ENCODE data around the gene CEP152.
A peak's percentile ranks its signal among the peaks of the same experiment; 100 is the strongest.

The CEP152 gene

GRCh38 chr15:48811325-48811958, 573 bp upstream of the CEP152 start:
- H3K4ac ChIP-seq (ENCODE audit: low read depth, low read length): no peak overlapping the region
- no peak overlapping the region for H2BK5ac ChIP-seq (ENCODE audit: low read depth, low read length, poor library complexity)
- no peak overlapping the region for H3K27ac ChIP-seq (ENCODE audit: low read depth, low read length)
- H3K79me2 ChIP-seq (ENCODE audit: control insufficient read depth, insufficient read depth, low read length, poor library complexity): no peaks in the 10 kb centered on the region
- H3K4me1 ChIP-seq (ENCODE audit: control insufficient read depth in 1 of 2, insufficient read depth in 2 of 2, low read length in 2 of 2): no peaks in the 10 kb centered on the region
- peak overlapping the region; percentile 85 for H3K4me2 ChIP-seq (ENCODE audit: low read length)
- no peak overlapping the region for H3K23ac ChIP-seq (ENCODE audit: low read length)
- no peak overlapping the region for H4K8ac ChIP-seq (ENCODE audit: low read depth, low read length)
- no peak overlapping the region for H4K91ac ChIP-seq (ENCODE audit: low read depth, low read length)
- H3K18ac ChIP-seq (ENCODE audit: low read length): no peak overlapping the region
- no peak overlapping the region for H4K12ac ChIP-seq (ENCODE audit: low read depth, low read length)
- no peak for DNase-seq
- H3K9ac ChIP-seq (ENCODE audit: low read length): peak overlapping the region; percentile 31
- H2AFZ ChIP-seq (ENCODE audit: insufficient read depth, low read length, poor library complexity): peak overlapping the region; percentile 68
- no peak overlapping the region for H2BK12ac ChIP-seq (ENCODE audit: low read length)
- H2AK5ac ChIP-seq (ENCODE audit: low read length): no peak overlapping the region
- peaks cover 3% of the 10 kb centered on the region for H3K79me1 ChIP-seq (ENCODE audit: low read length)
- WGBS (ENCODE audit: extremely low coverage, insufficient coverage, insufficient read length): no CpG with 5 or more reads among the region's 25 CpGs
- no peak overlapping the region for H2BK120ac ChIP-seq (ENCODE audit: insufficient read depth, low read length, poor library complexity)
- H3K4me3 ChIP-seq (ENCODE audit: low read depth, low read length): peak overlapping the region; percentile 79
- H3K36me3 ChIP-seq (ENCODE audit: control insufficient read depth in 1 of 2, insufficient read depth in 2 of 2, low read length in 2 of 2): no peaks in the 10 kb centered on the region
- no peaks in the 10 kb centered on the region for H3K9me3 ChIP-seq (ENCODE audit: insufficient read depth, low read depth, low read length)
- H3K14ac ChIP-seq (ENCODE audit: low read length): no peak overlapping the region
- no peaks in the 10 kb centered on the region for H3K27me3 ChIP-seq (ENCODE audit: insufficient read depth, low read length)

GRCh38 chr15:48806151-48806550, 4.7 kb downstream of the CEP152 start:
- Histone ChIP-seq H3K4me3 (ENCODE audit: low read depth, low read length) (no peak overlapping the region), H3K79me2 (ENCODE audit: control insufficient read depth, insufficient read depth, low read length, poor library complexity) (no peaks in the 10 kb centered on the region), H3K14ac (ENCODE audit: low read length) (no peak overlapping the region), H3K27me3 (ENCODE audit: insufficient read depth, low read length) (no peaks in the 10 kb centered on the region), H3K27ac (ENCODE audit: low read depth, low read length) (no peak overlapping the region), H2AK5ac (ENCODE audit: low read length) (no peak overlapping the region), H3K18ac (ENCODE audit: low read length) (no peak overlapping the region), H3K4ac (ENCODE audit: low read depth, low read length) (no peak overlapping the region), H3K4me1 (ENCODE audit: control insufficient read depth in 1 of 2, insufficient read depth in 2 of 2, low read length in 2 of 2) (no peaks in the 10 kb centered on the region), H4K8ac (ENCODE audit: low read depth, low read length) (no peak overlapping the region), H4K91ac (ENCODE audit: low read depth, low read length) (no peak overlapping the region), H2BK5ac (ENCODE audit: low read depth, low read length, poor library complexity) (no peak overlapping the region), H3K23ac (ENCODE audit: low read length) (no peak overlapping the region), H3K9me3 (ENCODE audit: insufficient read depth, low read depth, low read length) (no peaks in the 10 kb centered on the region), H3K79me1 (ENCODE audit: low read length) (peaks cover 3% of the 10 kb centered on the region), H4K12ac (ENCODE audit: low read depth, low read length) (no peak overlapping the region), H2BK120ac (ENCODE audit: insufficient read depth, low read length, poor library complexity) (no peak overlapping the region), H3K4me2 (ENCODE audit: low read length) (no peak overlapping the region), H3K36me3 (ENCODE audit: control insufficient read depth in 1 of 2, insufficient read depth in 2 of 2, low read length in 2 of 2) (peaks cover 0 to 2% of the 10 kb centered on the region in 2 experiments), H2BK12ac (ENCODE audit: low read length) (no peak overlapping the region), H3K9ac (ENCODE audit: low read length) (no peak overlapping the region), H2AFZ (ENCODE audit: insufficient read depth, low read length, poor library complexity) (no peak overlapping the region)
- DNase-seq: no peak
- no CpG with 5 or more reads among the region's 2 CpGs for WGBS (ENCODE audit: extremely low coverage, insufficient coverage, insufficient read length)

DNA sequence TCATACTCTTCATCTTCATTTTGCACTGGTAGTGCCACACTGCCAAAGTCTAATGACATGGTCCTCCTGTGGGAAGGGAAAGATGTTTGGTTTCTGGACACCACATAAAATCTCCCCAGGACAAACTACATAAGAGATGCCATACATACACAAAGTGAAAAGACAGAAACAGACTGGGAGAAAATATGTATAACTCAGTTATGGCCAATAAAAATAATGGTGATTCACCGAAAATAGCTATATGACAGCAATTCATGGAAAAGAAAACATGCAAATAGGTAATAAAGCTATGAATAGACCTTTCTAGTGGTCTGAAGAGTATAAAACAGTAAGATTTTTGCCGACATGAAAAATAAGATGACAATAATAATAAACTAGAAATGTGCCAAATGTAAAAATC, 5.3 kb downstream of the CEP152 start:
- H3K27ac ChIP-seq (ENCODE audit: low read depth, low read length): no peak overlapping the region
- H2AK5ac ChIP-seq (ENCODE audit: low read length): no peak overlapping the region
- no peak overlapping the region for H3K4me2 ChIP-seq (ENCODE audit: low read length)
- H3K14ac ChIP-seq (ENCODE audit: low read length): no peak overlapping the region
- peaks cover 0 to 2% of the 10 kb centered on the region in 2 experiments for H3K36me3 ChIP-seq (ENCODE audit: control insufficient read depth in 1 of 2, insufficient read depth in 2 of 2, low read length in 2 of 2)
- H3K4me1 ChIP-seq (ENCODE audit: control insufficient read depth in 1 of 2, insufficient read depth in 2 of 2, low read length in 2 of 2): no peaks in the 10 kb centered on the region
- H2BK5ac ChIP-seq (ENCODE audit: low read depth, low read length, poor library complexity): no peak overlapping the region
- H3K79me2 ChIP-seq (ENCODE audit: control insufficient read depth, insufficient read depth, low read length, poor library complexity): no peaks in the 10 kb centered on the region
- no peak overlapping the region for H4K8ac ChIP-seq (ENCODE audit: low read depth, low read length)
- H3K79me1 ChIP-seq (ENCODE audit: low read length): peaks cover 1% of the 10 kb centered on the region
- no CpG with 5 or more reads among the region's 2 CpGs for WGBS (ENCODE audit: extremely low coverage, insufficient coverage, insufficient read length)
- H3K23ac ChIP-seq (ENCODE audit: low read length): no peak overlapping the region
- H2AFZ ChIP-seq (ENCODE audit: insufficient read depth, low read length, poor library complexity): no peak overlapping the region
- no peak overlapping the region for H2BK120ac ChIP-seq (ENCODE audit: insufficient read depth, low read length, poor library complexity)
- no peaks in the 10 kb centered on the region for H3K9me3 ChIP-seq (ENCODE audit: insufficient read depth, low read depth, low read length)
- no peak overlapping the region for H3K9ac ChIP-seq (ENCODE audit: low read length)
- no peak for DNase-seq
- no peaks in the 10 kb centered on the region for H3K27me3 ChIP-seq (ENCODE audit: insufficient read depth, low read length)
- H4K12ac ChIP-seq (ENCODE audit: low read depth, low read length): no peak overlapping the region
- H3K18ac ChIP-seq (ENCODE audit: low read length): no peak overlapping the region
- H3K4ac ChIP-seq (ENCODE audit: low read depth, low read length): no peak overlapping the region
- H4K91ac ChIP-seq (ENCODE audit: low read depth, low read length): no peak overlapping the region
- no peak overlapping the region for H3K4me3 ChIP-seq (ENCODE audit: low read depth, low read length)
- no peak overlapping the region for H2BK12ac ChIP-seq (ENCODE audit: low read length)

- Histone ChIP-seq H3K23ac (ENCODE audit: low read length) (no peak overlapping the region), H3K4me3 (ENCODE audit: low read depth, low read length) (no peak overlapping the region), H2AFZ (ENCODE audit: insufficient read depth, low read length, poor library complexity) (no peak overlapping the region), H4K12ac (ENCODE audit: low read depth, low read length) (no peak overlapping the region), H2BK120ac (ENCODE audit: insufficient read depth, low read length, poor library complexity) (no peak overlapping the region), H2BK5ac (ENCODE audit: low read depth, low read length, poor library complexity) (no peak overlapping the region), H3K18ac (ENCODE audit: low read length) (no peak overlapping the region), H3K27ac (ENCODE audit: low read depth, low read length) (no peak overlapping the region), H3K27me3 (ENCODE audit: insufficient read depth, low read length) (no peaks in the 10 kb centered on the region), H3K14ac (ENCODE audit: low read length) (no peak overlapping the region), H4K91ac (ENCODE audit: low read depth, low read length) (no peak overlapping the region), H3K79me2 (ENCODE audit: control insufficient read depth, insufficient read depth, low read length, poor library complexity) (no peaks in the 10 kb centered on the region), H4K8ac (ENCODE audit: low read depth, low read length) (no peak overlapping the region), H3K4me1 (ENCODE audit: control insufficient read depth in 1 of 2, insufficient read depth in 2 of 2, low read length in 2 of 2) (no peaks in the 10 kb centered on the region), H3K9ac (ENCODE audit: low read length) (no peak overlapping the region), H3K4me2 (ENCODE audit: low read length) (no peak overlapping the region), H2AK5ac (ENCODE audit: low read length) (no peak overlapping the region), H2BK12ac (ENCODE audit: low read length) (no peak overlapping the region), H3K36me3 (ENCODE audit: control insufficient read depth in 1 of 2, insufficient read depth in 2 of 2, low read length in 2 of 2) (peaks cover 0 to 2% of the 10 kb centered on the region in 2 experiments), H3K79me1 (ENCODE audit: low read length) (no peaks in the 10 kb centered on the region), H3K9me3 (ENCODE audit: insufficient read depth, low read depth, low read length) (no peaks in the 10 kb centered on the region), H3K4ac (ENCODE audit: low read depth, low read length) (no peak overlapping the region)
- no peak for DNase-seq
- WGBS (ENCODE audit: extremely low coverage, insufficient coverage, insufficient read length): no CpG with 5 or more reads among the region's 2 CpGs
These were observed 7.0 kb downstream of the CEP152 start for GRCh38 chr15:48803877-48804276.

All from trophoblast cell (in vitro differentiated cells and primary cell).